ENCODE results near the gene FOXP4. TPM values are rescaled to one million over a fixed set of nuclear protein-coding genes. Genes with fewer than 3 reads are reported as not detected.

The FOXP4 gene
- total and polyA plus RNA-seq, 2 of the 13 experiments (the other 11 are each of a cell fraction or from before 2014, with no cell fraction given): 11.0 to 12.4 TPM

GRCh38 chr6:41584668-41585205 lies 38.6 kb downstream of the FOXP4 start (continued):
- TF ChIP-seq PAXIP1 (CRISPR knock-in tag; conservative IDR thresholded peaks at IDR 0.05) (0 out of 2 replicates have a peak, but pooled peaks have one; percentile 21), ATF1 (CRISPR knock-in tag; IDR thresholded peaks at IDR 0.05) (no peak), SP5 (CRISPR knock-in tag; IDR thresholded peaks at IDR 0.05; ENCODE audit: borderline replicate concordance, low read depth) (no peak), NR2F6 (IDR thresholded peaks at IDR 0.05) (peak; percentile 80), NR2F6 (CRISPR knock-in tag; IDR thresholded peaks at IDR 0.05) (peak; percentile 51), ZNF558 (CRISPR knock-in tag; IDR thresholded peaks at IDR 0.05; ENCODE audit: borderline replicate concordance) (no peak), TEAD3 (CRISPR knock-in tag; optimal IDR thresholded peaks at IDR 0.05; ENCODE audit: borderline replicate concordance) (peak; percentile 12), KLF6 (CRISPR knock-in tag; IDR thresholded peaks at IDR 0.05) (no peak), FOXA1 (IDR thresholded peaks at IDR 0.05) (no peak), FOXA1 (CRISPR knock-in tag; IDR thresholded peaks at IDR 0.05) (peak; percentile 52; the same call in 1 of the 2 replicates), MXD1 (CRISPR knock-in tag; IDR thresholded peaks at IDR 0.05) (0 out of 2 replicates have a peak, but pooled peaks have one; percentile 24), GPN1 (CRISPR knock-in tag; IDR thresholded peaks at IDR 0.05; ENCODE audit: borderline replicate concordance) (no peak), ZNF460 (CRISPR knock-in tag; IDR thresholded peaks at IDR 0.05; ENCODE audit: borderline replicate concordance) (no peak), ZNF263 (CRISPR knock-in tag; IDR thresholded peaks at IDR 0.05) (peak; percentile 91), SMAD9 (CRISPR knock-in tag; IDR thresholded peaks at IDR 0.05) (no peak), ZNF160 (CRISPR knock-in tag; IDR thresholded peaks at IDR 0.05) (no peak), ZNF143 (CRISPR knock-in tag; IDR thresholded peaks at IDR 0.05) (no peak)
- TF ChIP-seq, protein P1, sequence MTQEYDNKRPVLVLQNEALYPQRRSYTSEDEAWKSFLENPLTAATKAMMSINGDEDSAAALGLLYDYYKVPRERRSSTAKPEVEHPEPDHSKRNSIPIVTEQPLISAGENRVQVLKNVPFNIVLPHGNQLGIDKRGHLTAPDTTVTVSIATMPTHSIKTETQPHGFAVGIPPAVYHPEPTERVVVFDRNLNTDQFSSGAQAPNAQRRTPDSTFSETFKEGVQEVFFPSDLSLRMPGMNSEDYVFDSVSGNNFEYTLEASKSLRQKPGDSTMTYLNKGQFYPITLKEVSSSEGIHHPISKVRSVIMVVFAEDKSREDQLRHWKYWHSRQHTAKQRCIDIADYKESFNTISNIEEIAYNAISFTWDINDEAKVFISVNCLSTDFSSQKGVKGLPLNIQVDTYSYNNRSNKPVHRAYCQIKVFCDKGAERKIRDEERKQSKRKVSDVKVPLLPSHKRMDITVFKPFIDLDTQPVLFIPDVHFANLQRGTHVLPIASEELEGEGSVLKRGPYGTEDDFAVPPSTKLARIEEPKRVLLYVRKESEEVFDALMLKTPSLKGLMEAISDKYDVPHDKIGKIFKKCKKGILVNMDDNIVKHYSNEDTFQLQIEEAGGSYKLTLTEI (CRISPR knock-in tag; conservative IDR thresholded peaks at IDR 0.05): no peak

Data from HepG2 (cell line).